ENCODE data around the gene HS2ST1.
A peak's percentile ranks its signal among the peaks of the same experiment; 100 is the strongest.
"Not testable (repeated sequence)": the region's sequence is repeated elsewhere in the genome, so short reads cannot be mapped to it uniquely, and the experiment has no call there.

The HS2ST1 gene

GRCh38 chr1:86976664-86977063 is 62.2 kb downstream of the HS2ST1 start:
- no peak for TF ChIP-seq CTCF (IDR thresholded peaks at IDR 0.05; ENCODE audit: unreplicated experiment in 3 of 3)

GRCh38 chr1:86981482-86982213 is 67.2 kb downstream of the HS2ST1 start:
- H3K9me3 Mint-ChIP-seq: no peaks in the 10 kb centered on the region
- H3K4me3 Mint-ChIP-seq: no peak overlapping the region
- TF ChIP-seq CTCF (IDR thresholded peaks at IDR 0.05; ENCODE audit: unreplicated experiment in 3 of 3): no peak
- peaks cover 3% of the 10 kb centered on the region for H3K36me3 Mint-ChIP-seq (ENCODE audit: low read depth)
- no peaks in the 10 kb centered on the region for H3K27me3 Mint-ChIP-seq (ENCODE audit: low read depth)
- H3K27ac Mint-ChIP-seq: no peak overlapping the region
- H3K4me1 Mint-ChIP-seq: peaks cover 10% of the 10 kb centered on the region

More at GRCh38 chr1:86976664-86977063, 62.2 kb downstream of the HS2ST1 start:
- Mint-ChIP-seq H3K36me3 (ENCODE audit: low read depth) (no peaks in the 10 kb centered on the region), H3K27me3 (ENCODE audit: low read depth) (no peaks in the 10 kb centered on the region), H3K27ac (no peak overlapping the region), H3K9me3 (no peaks in the 10 kb centered on the region), H3K4me3 (no peak overlapping the region), H3K4me1 (peaks cover 26% of the 10 kb centered on the region)

- H3K4me1 Mint-ChIP-seq: peaks cover 10% of the 10 kb centered on the region
- H3K4me3 Mint-ChIP-seq; H3K9me3 Mint-ChIP-seq; H3K27ac Mint-ChIP-seq; H3K27me3 Mint-ChIP-seq (ENCODE audit: low read depth); H3K36me3 Mint-ChIP-seq (ENCODE audit: low read depth): not testable (repeated sequence)
Measured at GRCh38 chr1:86983677-86984076, 69.2 kb downstream of the HS2ST1 start.

- TF ChIP-seq CTCF (IDR thresholded peaks at IDR 0.05; ENCODE audit: unreplicated experiment in 3 of 3): no peak
- Mint-ChIP-seq H3K9me3 (no peaks in the 10 kb centered on the region), H3K4me1 (no peaks in the 10 kb centered on the region), H3K27ac (no peak overlapping the region), H3K4me3 (no peak overlapping the region), H3K36me3 (ENCODE audit: low read depth) (peaks cover 3% of the 10 kb centered on the region), H3K27me3 (ENCODE audit: low read depth) (no peaks in the 10 kb centered on the region)
Measured at GRCh38 chr1:86987446-86987845, 73.0 kb downstream of the HS2ST1 start.

- H3K27ac Mint-ChIP-seq: no peak overlapping the region
- H3K27me3 Mint-ChIP-seq (ENCODE audit: low read depth): no peaks in the 10 kb centered on the region
- H3K4me3 Mint-ChIP-seq: no peak overlapping the region
- H3K4me1 Mint-ChIP-seq: peaks cover 6% of the 10 kb centered on the region
- TF ChIP-seq CTCF (IDR thresholded peaks at IDR 0.05; ENCODE audit: unreplicated experiment in 3 of 3): no peak
- no peaks in the 10 kb centered on the region for H3K36me3 Mint-ChIP-seq (ENCODE audit: low read depth)
- no peaks in the 10 kb centered on the region for H3K9me3 Mint-ChIP-seq
Measured at GRCh38 chr1:86988835-86989234, 74.4 kb downstream of the HS2ST1 start.

GRCh38 chr1:86989690-86990089 is 75.3 kb downstream of the HS2ST1 start:
- not testable (repeated sequence) for H3K36me3 Mint-ChIP-seq (ENCODE audit: low read depth); H3K27me3 Mint-ChIP-seq (ENCODE audit: low read depth); H3K27ac Mint-ChIP-seq; H3K4me3 Mint-ChIP-seq; H3K9me3 Mint-ChIP-seq
- H3K4me1 Mint-ChIP-seq: peaks cover 11% of the 10 kb centered on the region

GRCh38 chr1:86990826-86991225 is 76.4 kb downstream of the HS2ST1 start:
- Mint-ChIP-seq H3K36me3 (ENCODE audit: low read depth) (peaks cover 4% of the 10 kb centered on the region), H3K9me3 (no peaks in the 10 kb centered on the region), H3K27ac (peak overlapping the region in 1 of 3 experiments; percentile 53), H3K4me1 (peaks cover 11% of the 10 kb centered on the region), H3K27me3 (ENCODE audit: low read depth) (no peaks in the 10 kb centered on the region), H3K4me3 (no peak overlapping the region)
- TF ChIP-seq CTCF (IDR thresholded peaks at IDR 0.05; ENCODE audit: unreplicated experiment in 3 of 3): no peak
